Mammary epithelial cell (primary cell): Measurements from ENCODE around the gene GJA10.

Source experiments
- CTCF ChIP-seq, 2 donors: IDR thresholded peaks in 1 of 2; conservative IDR thresholded peaks in 1 of 2; 2 replicates each; pipeline ENCODE4 v1.5.1; 2011 to 2012; ENCODE audit warnings: inconsistent platforms in 2 of 2, low read length in 2 of 2, mild to moderate bottlenecking in 2 of 2, control low read depth in 1 of 2, low read depth in 1 of 2; ENCODE audit not compliant: insufficient read depth in 1 of 2; ENCODE audit errors: extremely low read depth in 1 of 2
- EZH2 ChIP-seq: IDR thresholded peaks from 2 replicates; pipeline ENCODE4 v1.6.1; 2012; ENCODE audit warnings: low read length, inconsistent platforms, borderline replicate concordance

GRCh38 chr6:89928604-89929003 is 34.3 kb downstream of the GJA10 start:
- TF ChIP-seq CTCF (conservative IDR thresholded peaks at IDR 0.05 in 1 of 2, IDR thresholded peaks at IDR 0.05 in 1 of 2; ENCODE audit: extremely low read depth in 1 of 2, insufficient read depth in 1 of 2, low read depth in 1 of 2, low read length in 2 of 2) (no peak), EZH2 (no peak)
